Upper lobe of left lung (tissue), 6 donors: Measurements from ENCODE around the gene SORD. TPM values are rescaled to one million over a fixed set of nuclear protein-coding genes. Genes with fewer than 3 reads are reported as not detected.
A peak's percentile ranks its signal among the peaks of the same experiment; 100 is the strongest.

ENCODE experiments used
- ATAC-seq, 2 donors: fragments of 200-7000 bp; cut with Tn5 transposase; one replicate each; pipeline ENCODE4 v1.9.1; 2022; ENCODE audit warnings: mild to moderate bottlenecking in 2 of 2, moderate library complexity in 2 of 2; ENCODE audit not compliant: low FRiP score in 2 of 2
- DNase-seq, 2 donors: peaks; one replicate each; pipeline ENCODE4 v3.0.0-alpha.2; 2019 to 2020
- H3K27ac ChIP-seq, 4 donors: fragments of 200-600 bp; sonication (generic); one replicate each; pipeline ENCODE4 v1.5.1; 2016 to 2019
- H3K27me3 ChIP-seq, 4 donors: fragments of 200-600 bp; sonication (generic); one replicate each; pipeline ENCODE4 v1.5.1; 2017 to 2019
- H3K36me3 ChIP-seq, 4 donors: fragments of 200-600 bp; sonication (generic); one replicate each; pipeline ENCODE4 v1.5.1; 2016 to 2019
- H3K4me1 ChIP-seq, 4 donors: fragments of 200-600 bp; sonication (generic); one replicate each; pipeline ENCODE4 v1.5.1; 2018 to 2019
- H3K4me3 ChIP-seq, 4 donors: fragments of 200-600 bp; sonication (generic); one replicate each; pipeline ENCODE4 v1.5.1; 2017 to 2019; ENCODE audit warnings: mild to moderate bottlenecking in 2 of 4, moderate library complexity in 1 of 4
- H3K9me3 ChIP-seq, 4 donors: fragments of 200-600 bp; sonication (generic); one replicate each; pipeline ENCODE4 v1.5.1; 2018 to 2019
- EP300 ChIP-seq, 4 donors: sonication (generic); formaldehyde crosslinking; IDR thresholded peaks; one replicate each; pipeline ENCODE4 v1.5.1; 2017; ENCODE audit warnings: antibody characterized with exemption in 4 of 4, control low read depth in 2 of 4
- POLR2A ChIP-seq, 4 donors: fragments of 450-650 bp; IDR thresholded peaks; one replicate each; pipeline ENCODE4 v1.5.1; 2016 to 2017; ENCODE audit warnings: antibody characterized with exemption in 4 of 4, mild to moderate bottlenecking in 2 of 4
- POLR2AphosphoS5 ChIP-seq, 2 donors: sonication (generic); formaldehyde crosslinking; IDR thresholded peaks; one replicate each; pipeline ENCODE4 v1.5.1; 2017; ENCODE audit warnings: antibody characterized with exemption in 2 of 2
- WGBS, 2 donors: methylation state at CpG; one replicate each; pipeline ENCODE4 v1.1.5; 2017 to 2018; 5-methylcytosine and 5-hydroxymethylcytosine counted together
- small RNA-seq, 4 donors: library from RNA; depleted of rRNA; stranded (forward); fragments of <200 nt; gene quantifications; one replicate each; pipeline ENCODE3, GENCODE V24; 2016
- total RNA-seq, 6 donors: library from RNA; depleted of rRNA in 4 of 6; stranded (reverse); fragments of >200 nt in 4 of 6; gene quantifications; one replicate each; pipeline versions ENCODE4 v1.1.0 to v1.2.1, GENCODE V29; 2016 to 2021
- TF ChIP-seq, protein P1 (sequence below), 6 experiments: fragments of 450-650 bp in 4 of 6; fragments of 200-600 bp in 2 of 6; sonication (generic) in 2 of 6; IDR thresholded peaks; one replicate each; pipeline ENCODE4 v1.5.1; 2016 to 2019; ENCODE audit warnings: antibody characterized with exemption in 6 of 6
- donor health status: DM: no; HTN: no; CAD: no; lungs with moderate emphysema.
- donor health status: DM: no; HTN: yes; CAD: no; lungs with severe emphysema.

Gene SORD
- total RNA-seq, 6 donors from 2014 or later, result 4.6 to 11.5 (median 9.3) TPM

DNA sequence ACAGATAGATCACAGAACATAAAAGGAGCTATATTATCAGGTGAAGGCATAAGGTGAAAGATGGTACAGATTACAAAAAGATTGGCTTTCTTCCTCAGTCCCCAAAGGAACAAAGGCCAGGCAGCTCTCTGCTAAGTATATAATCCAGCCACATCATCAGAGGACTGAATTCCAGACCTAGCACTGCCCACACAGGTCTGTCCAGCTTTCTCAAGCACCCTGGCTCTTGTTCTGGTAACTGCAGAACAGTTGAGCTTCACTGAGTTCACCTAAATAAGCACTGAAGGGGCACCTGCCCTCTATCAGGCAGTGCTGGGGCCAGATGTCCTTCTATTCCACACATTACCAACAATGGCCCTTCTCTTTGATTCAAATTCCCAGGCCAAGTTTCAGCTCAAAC, 100.4 kb downstream of the SORD start:
- Histone ChIP-seq H3K36me3 (peaks cover 0 to 9% (median 3%) of the 10 kb centered on the region in 4 donors), H3K9me3 (no peaks in the 10 kb centered on the region), H3K4me3 (no peak overlapping the region), H3K27ac (no peak overlapping the region), H3K4me1 (peaks cover 0 to 4% (median 0%) of the 10 kb centered on the region in 4 donors), H3K27me3 (no peaks in the 10 kb centered on the region)
- ATAC-seq (peak in 1 of 2 donors; percentile 51), DNase-seq (peak in 1 of 2 donors; percentile 58)
- TF ChIP-seq POLR2A (IDR thresholded peaks at IDR 0.05) (no peak), EP300 (IDR thresholded peaks at IDR 0.05) (no peak), POLR2AphosphoS5 (IDR thresholded peaks at IDR 0.05) (no peak)
- TF ChIP-seq, protein P1, sequence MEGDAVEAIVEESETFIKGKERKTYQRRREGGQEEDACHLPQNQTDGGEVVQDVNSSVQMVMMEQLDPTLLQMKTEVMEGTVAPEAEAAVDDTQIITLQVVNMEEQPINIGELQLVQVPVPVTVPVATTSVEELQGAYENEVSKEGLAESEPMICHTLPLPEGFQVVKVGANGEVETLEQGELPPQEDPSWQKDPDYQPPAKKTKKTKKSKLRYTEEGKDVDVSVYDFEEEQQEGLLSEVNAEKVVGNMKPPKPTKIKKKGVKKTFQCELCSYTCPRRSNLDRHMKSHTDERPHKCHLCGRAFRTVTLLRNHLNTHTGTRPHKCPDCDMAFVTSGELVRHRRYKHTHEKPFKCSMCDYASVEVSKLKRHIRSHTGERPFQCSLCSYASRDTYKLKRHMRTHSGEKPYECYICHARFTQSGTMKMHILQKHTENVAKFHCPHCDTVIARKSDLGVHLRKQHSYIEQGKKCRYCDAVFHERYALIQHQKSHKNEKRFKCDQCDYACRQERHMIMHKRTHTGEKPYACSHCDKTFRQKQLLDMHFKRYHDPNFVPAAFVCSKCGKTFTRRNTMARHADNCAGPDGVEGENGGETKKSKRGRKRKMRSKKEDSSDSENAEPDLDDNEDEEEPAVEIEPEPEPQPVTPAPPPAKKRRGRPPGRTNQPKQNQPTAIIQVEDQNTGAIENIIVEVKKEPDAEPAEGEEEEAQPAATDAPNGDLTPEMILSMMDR (IDR thresholded peaks at IDR 0.05), result no peak

DNA sequence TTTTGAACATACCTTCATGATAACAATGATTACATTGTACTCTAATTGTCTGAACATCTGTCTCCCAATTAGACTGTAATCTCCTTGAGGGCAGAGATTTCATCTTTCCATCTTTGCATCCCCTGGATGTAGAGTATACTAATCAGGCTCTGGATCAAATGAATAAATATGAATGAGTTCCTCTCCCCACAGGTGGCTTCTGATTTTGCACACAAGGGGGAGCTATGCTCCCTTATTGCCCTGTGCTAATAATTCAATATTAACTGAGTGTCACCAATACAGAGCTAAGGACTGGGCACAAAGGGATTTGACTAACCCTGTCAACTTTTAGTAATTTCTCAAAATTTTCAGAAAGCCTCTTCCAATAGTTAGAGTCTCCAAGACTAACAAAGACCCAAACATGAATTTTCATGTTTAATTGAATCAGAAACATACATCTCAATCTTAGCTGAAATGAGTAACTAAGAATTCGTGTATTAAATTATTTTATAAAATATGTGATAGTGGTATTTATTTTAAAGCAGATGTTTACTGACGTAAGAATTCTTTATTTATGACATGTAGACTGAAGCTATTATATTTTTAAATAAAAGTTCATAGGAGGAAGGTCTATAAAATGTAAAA, 103.7 kb downstream of the SORD start:
- Histone ChIP-seq H3K36me3 (no peaks in the 10 kb centered on the region), H3K9me3 (no peaks in the 10 kb centered on the region), H3K4me3 (no peak overlapping the region), H3K27me3 (peaks cover 0 to 16% (median 4%) of the 10 kb centered on the region in 4 donors), H3K27ac (no peak overlapping the region), H3K4me1 (peaks cover 3 to 18% (median 5%) of the 10 kb centered on the region in 4 donors)
- no peak for TF ChIP-seq EP300 (IDR thresholded peaks at IDR 0.05)
- TF ChIP-seq, protein P1 (IDR thresholded peaks at IDR 0.05), result peak; percentile 42 to 66 (median 54)
- 54 to 64% methylated on average over 2 of the region's 2 CpGs for WGBS, 2 donors
- DNase-seq (no peak), ATAC-seq (no peak)

Small RNA genes lying within 50 kb of the gene (small RNA-seq; reads per million reads assigned to genes)
- gene RF00019 (0 reads per million in 4 donors), gene RNU1-78P (0 reads per million in 4 donors), gene RNU6-966P (0 reads per million in 4 donors)

Other genes starting within 250 kb of the SORD start
- gene TERB2, start 66.5 kb upstream of the SORD start, total RNA-seq, result not detected
- 10 to 100 TPM in 1 of 6 donors, 1 to 10 TPM in 5; 2.7 to 27.2 (median 6.7) TPM for gene DUOX2, start 91.0 kb downstream of the SORD start, total RNA-seq
- gene DUOXA2, start 91.1 kb downstream of the SORD start, total RNA-seq, result under 1 TPM in 1 of 6 donors, not detected in 5; 0.13 TPM
- 100 to 1,000 TPM in 5 of 6 donors, 10 to 100 TPM in 1; 84.2 to 530 (median 181) TPM for gene DUOXA1, start 106.7 kb downstream of the SORD start, total RNA-seq
- 1,000 to 10,000 TPM in 1 of 6 donors, 100 to 1,000 TPM in 5; 215 to 1,314 (median 495) TPM for gene DUOX1, start 106.8 kb downstream of the SORD start, total RNA-seq
- 1 to 10 TPM; 1.4 to 8.0 (median 5.1) TPM for gene SHF, start 164.8 kb downstream of the SORD start, total RNA-seq
- under 1 TPM in 1 of 6 donors, not detected in 5; 0.20 TPM for gene SLC28A2, start 229.0 kb downstream of the SORD start, total RNA-seq